Cerebellar cortex (tissue), 1 donor: ENCODE results near the gene RERE.

ENCODE experiments used
- DNase-seq: peaks from one replicate; pipeline ENCODE4 v3.0.0-alpha.2; 2015; ENCODE audit warnings: low spot score

Gene RERE

GRCh38 chr1:8817412-8818324 lies at the start of gene RERE:
TSS of gene RERE (minus strand) at chr1:8817640.
- DNase-seq: peak; percentile 91

- no peak for DNase-seq
These were observed 49.5 kb upstream of the RERE start for GRCh38 chr1:8866792-8867415.

- no peak for DNase-seq
These were observed 48.8 kb upstream of the RERE start for GRCh38 chr1:8866173-8866791.

GRCh38 chr1:8864713-8865344 lies 47.4 kb upstream of the RERE start:
- no peak for DNase-seq

- DNase-seq: no peak
These were observed 46.4 kb upstream of the RERE start for GRCh38 chr1:8863794-8864233.

- no peak for DNase-seq
These were observed 45.7 kb upstream of the RERE start for GRCh38 chr1:8863138-8863537.

GRCh38 chr1:8862528-8862927 lies 45.1 kb upstream of the RERE start:
- peak; percentile 65 for DNase-seq

GRCh38 chr1:8860738-8861516 lies 43.5 kb upstream of the RERE start:
- no peak for DNase-seq

GRCh38 chr1:8858888-8859706 lies 41.7 kb upstream of the RERE start:
- peak; percentile 82 for DNase-seq

GRCh38 chr1:8858112-8858668 lies 40.8 kb upstream of the RERE start:
- DNase-seq: no peak

GRCh38 chr1:8856689-8857412 lies 39.4 kb upstream of the RERE start:
- no peak for DNase-seq

GRCh38 chr1:8854240-8854639 lies 36.8 kb upstream of the RERE start:
- DNase-seq: no peak

- DNase-seq: no peak
These were observed 33.6 kb upstream of the RERE start for GRCh38 chr1:8851060-8851459.

GRCh38 chr1:8848663-8849386 lies 31.4 kb upstream of the RERE start:
- peak; percentile 93 for DNase-seq

GRCh38 chr1:8847990-8848389 lies 30.6 kb upstream of the RERE start:
- DNase-seq: no peak

- DNase-seq: no peak
These were observed 28.8 kb upstream of the RERE start for GRCh38 chr1:8846263-8846662.

GRCh38 chr1:8845104-8846097 lies 28.0 kb upstream of the RERE start:
- no peak for DNase-seq

- no peak for DNase-seq
These were observed 27.1 kb upstream of the RERE start for GRCh38 chr1:8844501-8845006.
